GM10847 (cell line): ENCODE data around the gene HECA.

ENCODE experiments used
- POLR2A ChIP-seq: IDR thresholded peaks from 2 replicates; pipeline ENCODE4 v1.6.1; 2011; ENCODE audit not compliant: insufficient read length; ENCODE audit errors: extremely low read depth

HECA gene

DNA sequence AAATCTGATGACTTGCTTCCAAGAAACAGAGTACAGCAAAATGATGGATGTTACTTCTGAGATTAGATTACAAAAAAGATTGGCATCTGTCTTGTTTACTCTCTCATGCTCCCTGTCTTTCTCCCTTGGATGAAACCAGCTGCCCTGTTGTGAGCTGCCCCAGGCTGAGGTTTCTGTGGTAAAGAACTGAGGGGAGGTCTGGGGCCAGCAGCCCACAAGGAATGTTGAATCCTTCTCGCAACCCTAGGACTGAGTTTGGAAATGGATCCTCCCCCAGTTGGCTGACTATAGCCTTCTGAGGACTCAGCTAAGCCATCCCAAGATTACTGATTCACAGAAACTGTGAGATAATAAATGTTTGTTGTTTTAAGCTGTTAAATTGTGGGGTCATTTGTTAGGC, 5.6 kb upstream of the HECA start:
- TF ChIP-seq POLR2A, result no peak

DNA sequence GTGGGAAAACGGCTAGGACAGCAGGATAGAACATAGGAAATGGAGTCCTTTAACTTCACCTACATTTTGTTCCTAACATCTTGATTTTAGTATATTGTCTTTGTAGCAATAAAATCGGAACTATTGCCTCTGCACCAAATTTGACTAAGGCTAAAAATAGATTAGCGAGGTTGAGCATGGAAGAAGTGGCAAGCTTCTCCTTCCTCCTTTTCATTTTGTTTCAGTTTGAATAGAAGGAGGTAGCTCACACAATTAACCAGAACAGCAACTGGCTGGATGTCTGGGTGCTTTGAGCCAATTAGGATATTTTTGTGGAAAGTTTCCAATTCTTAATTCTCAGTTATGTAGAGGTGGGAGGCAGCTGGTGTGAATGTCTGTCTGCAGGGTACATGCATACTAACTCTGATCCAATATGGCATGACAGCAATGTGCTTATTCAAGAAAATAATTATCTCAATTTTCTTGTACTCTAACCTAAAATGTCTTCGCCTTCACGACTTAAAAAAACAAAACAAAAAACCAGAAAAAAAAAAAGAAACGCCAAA, 3.1 kb upstream of the HECA start:
- no peak for TF ChIP-seq POLR2A

DNA sequence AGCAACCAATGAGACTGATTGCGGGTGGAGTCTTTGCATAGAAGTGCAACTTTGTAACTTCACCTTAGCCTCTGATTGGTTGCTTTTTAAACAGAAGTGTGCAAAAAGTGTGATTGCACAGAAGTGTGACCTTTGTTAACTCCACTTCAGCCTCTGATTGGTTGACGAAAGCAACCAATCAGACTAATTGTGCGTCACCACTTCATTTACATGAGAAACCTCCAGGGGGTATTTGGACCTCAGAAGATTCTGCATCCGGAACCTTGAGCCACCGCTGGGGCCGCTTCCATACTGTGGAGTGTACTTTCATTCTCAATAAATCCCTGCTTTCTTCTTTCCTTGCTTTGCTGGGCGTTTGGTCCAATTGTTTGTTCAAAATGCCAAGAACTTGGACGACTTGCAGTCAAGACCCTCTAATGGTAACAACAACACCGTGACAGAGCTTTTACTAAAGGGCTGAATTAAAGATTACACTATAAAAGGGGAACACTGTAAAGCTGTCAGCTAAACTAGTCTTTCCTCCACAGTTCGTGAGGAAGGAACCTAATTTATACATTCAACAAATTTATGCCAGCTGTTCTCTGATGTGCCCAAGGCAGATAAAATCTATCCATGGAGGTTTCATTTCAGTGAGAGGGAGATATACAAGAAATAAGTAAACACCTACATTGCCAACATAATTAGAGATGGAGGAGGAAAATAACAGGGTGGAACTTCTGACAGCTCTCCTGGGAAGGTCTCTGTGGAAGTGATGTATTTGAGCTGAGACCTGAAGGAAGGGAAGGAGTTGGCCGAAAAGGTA, 1.4 kb upstream of the HECA start:
- no peak for TF ChIP-seq POLR2A

DNA sequence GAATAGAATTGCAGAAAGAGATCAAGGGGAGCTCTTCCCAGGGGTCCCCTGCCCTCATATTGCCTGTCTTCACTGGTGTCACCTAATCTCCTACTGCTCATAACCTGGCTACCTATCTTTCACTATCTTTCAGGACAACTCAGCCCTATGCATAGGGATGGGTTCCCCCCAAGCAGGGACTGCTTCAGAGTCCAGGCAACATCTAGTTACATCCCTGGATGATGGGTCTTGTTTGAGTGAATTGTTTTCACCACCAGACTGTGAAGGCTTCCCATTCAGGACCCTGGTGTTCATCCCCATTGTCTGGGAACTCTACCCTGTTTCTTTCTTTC, 850 bp upstream of the HECA start:
- no peak for TF ChIP-seq POLR2A

DNA sequence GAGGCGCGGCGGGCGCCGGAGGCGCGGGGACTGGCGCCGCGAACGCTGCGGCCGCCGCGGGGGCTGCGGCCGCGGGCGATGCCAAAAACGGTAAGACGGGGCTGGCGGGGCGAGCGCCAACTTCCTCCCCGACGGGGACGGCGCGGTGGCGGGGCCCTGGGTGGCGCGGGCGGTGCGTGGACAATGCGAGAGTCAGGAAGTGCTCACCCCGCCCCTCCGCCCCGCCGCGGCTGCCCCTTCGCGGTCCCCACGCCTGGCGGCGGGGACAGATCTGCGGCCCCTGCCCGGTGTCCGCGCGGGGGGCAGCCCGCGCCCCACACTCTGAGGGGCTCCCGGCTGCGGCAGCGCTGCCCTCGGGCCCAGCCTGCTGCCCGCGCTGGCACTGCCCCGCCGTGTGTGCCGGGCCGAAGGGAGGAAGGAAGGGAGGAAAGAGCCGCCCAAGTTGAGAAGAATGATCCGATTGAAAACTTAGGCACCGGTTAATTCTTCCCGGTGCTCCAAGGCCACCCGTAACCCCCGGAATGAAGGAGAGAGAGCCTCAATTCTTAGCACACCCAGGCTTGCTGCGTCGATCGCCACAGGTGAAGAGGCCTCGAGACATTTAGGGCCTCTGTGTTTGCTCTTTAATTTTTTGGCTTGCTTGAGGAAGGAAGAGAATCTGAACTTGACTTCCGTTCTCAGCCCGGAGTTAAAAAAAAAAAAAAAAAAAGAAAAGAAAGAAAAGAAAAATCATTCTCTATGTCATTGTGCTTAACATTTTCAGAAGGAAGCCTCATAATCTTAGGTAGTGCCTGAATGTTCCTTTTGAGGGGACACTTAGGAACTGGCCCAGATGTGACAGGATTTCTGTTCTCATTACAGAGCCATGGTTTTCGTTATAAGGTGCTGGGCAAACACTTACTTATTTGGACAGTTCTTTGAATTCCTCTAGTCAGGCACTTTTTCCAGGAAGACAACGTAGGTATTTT, 982 bp downstream of the HECA start:
- no peak for TF ChIP-seq POLR2A

DNA sequence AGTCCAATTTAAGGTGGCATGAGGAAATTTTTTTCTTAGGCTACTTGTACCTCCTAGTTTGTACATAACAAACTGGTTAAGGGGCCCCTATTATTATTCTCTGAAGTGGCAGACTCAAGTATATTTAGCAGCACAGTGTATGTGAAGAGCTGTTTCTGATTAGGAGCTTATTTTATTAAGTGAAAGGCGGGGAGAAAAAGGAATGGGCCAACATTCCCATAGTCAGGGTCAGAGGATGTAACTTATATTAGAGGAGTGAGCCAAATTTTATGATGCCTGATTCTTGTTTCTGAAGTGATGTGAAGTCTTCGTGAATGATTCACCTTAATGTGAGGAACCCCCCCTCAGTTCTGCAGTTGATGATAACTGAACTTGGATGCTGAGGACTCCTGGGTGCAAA, 2.8 kb downstream of the HECA start:
- no peak for TF ChIP-seq POLR2A

DNA sequence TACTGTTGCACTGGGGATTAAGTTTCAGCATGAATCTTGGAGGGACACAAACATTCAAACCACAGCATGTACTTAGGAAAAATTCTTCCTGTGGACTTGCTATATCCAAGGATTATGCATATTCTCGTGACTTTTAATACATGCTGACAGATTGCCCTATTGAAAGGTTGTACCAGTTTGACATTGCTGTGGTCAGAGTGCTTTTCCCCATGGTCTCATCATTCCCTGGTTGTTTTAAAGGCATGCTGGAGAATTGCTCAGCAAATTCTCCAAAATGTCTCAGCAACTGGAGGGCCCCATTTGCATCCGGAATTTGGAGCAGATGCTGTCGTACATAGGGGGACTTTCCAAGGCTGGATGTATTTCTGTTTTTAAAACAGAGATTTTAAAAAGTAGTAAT, 7.4 kb downstream of the HECA start:
- no peak for TF ChIP-seq POLR2A

DNA sequence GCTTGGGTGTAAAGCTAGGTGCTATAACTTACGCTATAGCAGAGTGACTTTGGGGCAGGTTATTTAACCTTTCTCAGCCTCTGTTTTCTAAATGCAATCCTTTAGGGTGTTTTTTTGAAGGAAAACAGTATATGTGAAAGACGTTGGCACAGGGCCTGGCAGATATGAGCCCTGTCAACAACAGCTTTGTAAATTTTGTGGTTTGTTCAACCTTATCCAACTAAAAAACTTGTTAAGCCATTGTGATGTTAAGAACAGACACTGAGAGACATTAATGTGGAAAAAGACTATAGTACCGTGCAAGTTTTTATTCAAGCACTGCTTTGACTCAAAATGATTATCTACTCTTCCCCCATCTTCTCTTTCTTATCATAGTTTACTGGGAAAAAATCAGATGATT, 8.2 kb downstream of the HECA start:
- TF ChIP-seq POLR2A, result no peak

DNA sequence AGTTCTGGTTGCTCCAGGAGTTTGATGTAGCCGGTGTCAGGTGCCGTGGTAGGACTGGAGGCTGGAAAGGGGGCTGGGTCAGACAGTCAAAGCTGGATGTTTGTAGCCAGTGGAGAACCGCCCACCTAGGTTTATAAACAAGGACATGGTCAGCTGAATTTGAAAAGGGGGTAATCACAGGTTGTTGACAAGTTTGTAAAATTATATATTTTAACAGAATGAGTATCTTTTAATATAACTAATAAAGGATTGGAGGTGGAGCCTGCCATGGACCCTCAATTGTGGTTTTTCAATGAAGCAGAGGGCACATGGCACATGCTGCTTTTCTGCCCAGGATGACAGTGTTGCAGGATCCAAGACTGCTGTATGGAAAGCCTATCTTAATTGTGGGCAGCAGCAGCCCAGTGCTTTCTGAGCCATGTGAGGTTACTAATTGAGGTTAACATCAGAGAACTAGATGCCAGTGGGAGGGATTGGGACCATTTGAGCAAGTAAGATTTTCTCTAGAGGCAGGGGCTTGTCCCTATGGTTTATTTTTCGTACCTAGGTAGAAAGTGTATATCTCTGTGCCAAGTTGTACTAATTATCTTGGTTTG, 9.7 kb downstream of the HECA start:
- TF ChIP-seq POLR2A, result no peak

DNA sequence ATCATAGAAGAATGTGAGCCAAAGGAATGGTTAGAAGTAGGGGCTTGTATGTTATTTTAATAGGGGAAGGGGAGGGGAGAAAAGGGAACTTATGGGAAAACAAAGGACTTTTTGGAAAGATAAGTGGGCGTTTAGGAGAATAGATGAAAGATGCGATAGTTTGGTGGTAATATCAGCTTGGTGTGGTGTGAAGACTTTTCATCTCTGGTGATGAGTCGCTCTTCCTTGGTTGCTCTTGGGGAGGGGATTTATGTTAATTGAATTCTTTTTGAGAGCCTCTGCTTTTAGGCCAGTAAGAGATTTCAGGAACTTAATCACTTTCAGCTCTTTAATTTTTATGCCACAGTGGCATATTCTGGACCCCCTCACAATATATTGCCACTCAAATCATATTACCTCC, 10.8 kb downstream of the HECA start:
- TF ChIP-seq POLR2A, result no peak

DNA sequence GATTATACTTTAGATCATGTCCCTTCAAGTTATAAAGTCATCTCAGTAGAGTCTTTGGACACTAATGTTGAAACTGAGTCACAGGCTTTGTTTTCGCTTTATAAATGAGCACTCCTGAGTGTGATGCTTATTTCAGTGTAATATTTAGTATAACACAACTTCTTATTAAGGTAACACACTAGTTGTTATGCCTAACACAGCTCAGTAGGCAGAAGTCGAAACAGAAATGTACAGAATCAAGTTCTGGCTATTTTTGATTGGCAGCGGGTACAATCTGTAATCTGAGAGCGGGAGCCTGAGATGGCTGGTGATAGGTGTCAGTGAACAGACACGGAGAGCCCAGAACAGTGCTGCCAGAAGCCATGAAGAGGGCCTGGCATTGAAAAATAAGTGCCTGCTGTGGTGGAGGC, 11.4 kb downstream of the HECA start:
- no peak for TF ChIP-seq POLR2A

DNA sequence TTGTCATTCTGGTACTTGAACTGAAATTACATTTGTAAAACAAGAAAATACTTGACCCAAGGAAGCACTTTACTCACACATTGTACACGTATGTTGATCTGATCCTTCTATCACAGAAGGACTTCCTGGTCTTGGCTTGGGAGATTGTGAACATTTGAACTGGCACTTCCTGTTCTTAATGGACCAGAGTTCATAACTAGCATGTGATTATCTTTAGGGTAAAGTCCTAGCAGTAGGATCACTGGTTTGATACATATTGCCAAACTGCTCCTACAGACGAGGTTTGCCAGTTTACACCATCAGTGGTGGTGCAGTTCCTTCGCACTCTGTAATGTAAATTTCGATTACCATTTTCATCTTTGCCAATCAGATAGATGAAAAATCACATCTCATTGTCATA, 12.7 kb downstream of the HECA start:
- TF ChIP-seq POLR2A, result no peak

DNA sequence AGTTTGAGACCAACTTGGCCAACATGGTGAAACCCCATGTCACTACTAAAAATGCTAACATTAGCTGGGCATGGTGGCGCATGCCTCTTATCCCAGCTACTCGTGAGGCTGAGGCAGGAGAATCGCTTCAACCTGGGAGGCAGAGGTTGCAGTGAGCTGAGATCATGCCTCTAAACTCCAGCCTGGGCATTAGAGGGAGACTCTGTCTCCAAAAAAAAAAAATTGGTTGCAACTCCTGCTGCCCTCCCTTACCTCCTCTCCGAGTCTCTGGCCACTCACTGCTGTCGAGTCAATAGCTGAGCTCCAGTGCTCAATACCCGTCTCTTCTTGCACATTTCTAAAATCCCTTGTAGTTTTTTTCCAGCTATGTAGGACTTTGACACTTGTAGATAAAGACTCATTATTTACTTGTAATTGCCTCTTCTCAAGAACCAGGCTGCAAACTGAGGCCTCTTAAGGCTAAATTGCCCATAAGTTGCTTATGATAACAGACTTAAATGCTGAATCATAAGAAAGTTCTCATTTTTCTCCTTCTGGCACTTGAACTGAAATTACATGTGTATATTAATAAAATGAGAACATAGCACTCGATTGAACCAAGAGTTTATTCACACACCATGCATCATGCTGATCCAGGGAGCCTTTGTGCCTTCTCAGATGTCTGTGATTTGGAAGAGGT, 13.8 kb downstream of the HECA start:
- no peak for TF ChIP-seq POLR2A

DNA sequence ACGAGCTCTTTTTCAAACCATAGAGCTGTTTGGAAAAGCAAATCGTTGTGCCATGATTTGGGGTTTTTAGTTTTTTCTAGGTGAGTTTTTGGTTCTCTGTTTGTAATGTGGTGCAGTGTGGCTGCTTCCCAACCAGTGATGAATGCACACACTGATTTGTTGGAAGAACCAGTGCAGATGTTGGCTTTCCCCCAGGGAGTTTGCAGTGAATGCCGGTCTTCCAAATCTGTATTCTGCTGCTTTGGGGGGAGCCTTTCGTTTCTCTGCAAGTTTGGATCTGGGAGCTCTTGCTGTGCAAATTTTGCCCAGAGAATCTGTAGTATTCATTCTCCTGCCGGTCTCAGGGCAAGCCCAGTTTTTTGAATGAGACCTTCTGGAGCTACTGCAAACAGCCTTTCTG, 14.5 kb downstream of the HECA start:
- no peak for TF ChIP-seq POLR2A

DNA sequence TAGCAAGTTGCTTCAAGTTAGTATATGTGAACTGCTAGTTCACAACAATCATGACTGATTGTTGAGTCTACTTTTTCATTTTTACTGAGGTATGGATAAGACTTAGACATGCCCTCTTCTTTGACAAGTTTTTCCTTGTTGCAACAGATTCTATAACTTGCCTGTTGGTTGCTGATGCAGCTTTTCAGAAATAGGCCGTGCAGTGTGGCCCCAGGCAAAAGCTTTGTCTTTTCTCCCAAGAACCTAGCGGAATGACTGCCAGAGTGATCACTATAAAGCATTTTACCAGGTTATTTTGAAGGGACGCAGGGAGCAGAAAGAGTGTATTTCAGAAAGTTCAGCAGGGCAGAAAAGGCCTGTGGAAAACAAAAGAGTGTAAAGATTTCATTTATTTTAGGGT, 16.0 kb downstream of the HECA start:
- TF ChIP-seq POLR2A, result no peak

DNA sequence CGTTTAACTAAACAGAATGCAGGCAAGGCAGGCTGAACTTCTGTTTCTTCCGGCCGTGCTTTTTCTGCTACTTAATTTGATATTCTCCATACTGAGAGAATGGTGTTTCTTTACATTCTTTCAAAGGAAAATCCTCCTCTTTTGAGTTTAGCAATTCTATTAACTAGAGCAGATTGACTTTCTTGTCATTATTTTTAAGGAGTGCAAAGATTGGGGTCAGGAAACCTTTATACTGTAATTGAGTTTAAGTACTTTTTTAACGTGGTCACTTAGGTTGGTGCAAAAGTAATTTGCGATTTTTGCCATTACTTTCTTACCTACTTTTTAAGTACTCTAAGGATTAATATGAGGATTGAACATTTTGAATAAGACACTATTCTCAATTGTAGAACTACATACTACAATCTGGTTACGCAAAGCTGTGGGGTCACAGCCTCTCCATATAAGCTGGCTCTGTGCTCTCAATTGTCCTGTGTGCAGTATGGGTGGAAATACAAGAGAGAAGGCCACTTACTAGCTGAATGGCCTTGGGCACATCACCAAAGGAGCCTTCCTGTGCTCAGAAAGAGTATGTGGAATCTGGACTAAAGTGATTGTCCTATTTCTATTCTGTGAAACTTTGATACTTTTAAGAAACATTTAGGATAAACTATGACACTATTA, 16.7 kb downstream of the HECA start:
- TF ChIP-seq POLR2A, result no peak
